ENCODE measurements around the gene LMCD1. TPM values are rescaled to one million over a fixed set of nuclear protein-coding genes. Genes with fewer than 3 reads are reported as not detected.
"Not testable (repeated sequence)": the region's sequence is repeated elsewhere in the genome, so short reads cannot be mapped to it uniquely, and the experiment has no call there.

LMCD1 gene
- total RNA-seq, 4 donors from 2014 or later, result 13.9 to 64.6 (median 25.6) TPM

DNA sequence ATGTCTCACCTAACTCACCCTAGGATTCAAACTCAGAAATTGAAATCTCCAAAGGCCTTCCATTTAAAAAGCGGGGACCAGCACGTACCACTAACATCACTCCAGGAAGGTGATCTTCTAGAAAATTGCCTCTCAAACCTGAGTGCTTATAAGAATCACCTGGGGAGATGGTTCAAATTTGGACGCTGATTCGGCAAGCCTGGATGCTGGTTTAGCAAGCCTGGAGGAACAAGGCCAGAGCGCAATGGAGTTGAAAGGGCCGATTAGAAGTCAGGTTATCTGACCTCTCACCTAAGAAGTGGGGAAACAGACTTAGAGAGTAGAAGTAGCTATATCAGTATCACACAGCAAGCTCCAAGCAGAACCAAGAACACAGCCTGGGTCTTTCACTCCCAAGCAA, 74.8 kb downstream of the LMCD1 start:
- TF ChIP-seq, protein P1, sequence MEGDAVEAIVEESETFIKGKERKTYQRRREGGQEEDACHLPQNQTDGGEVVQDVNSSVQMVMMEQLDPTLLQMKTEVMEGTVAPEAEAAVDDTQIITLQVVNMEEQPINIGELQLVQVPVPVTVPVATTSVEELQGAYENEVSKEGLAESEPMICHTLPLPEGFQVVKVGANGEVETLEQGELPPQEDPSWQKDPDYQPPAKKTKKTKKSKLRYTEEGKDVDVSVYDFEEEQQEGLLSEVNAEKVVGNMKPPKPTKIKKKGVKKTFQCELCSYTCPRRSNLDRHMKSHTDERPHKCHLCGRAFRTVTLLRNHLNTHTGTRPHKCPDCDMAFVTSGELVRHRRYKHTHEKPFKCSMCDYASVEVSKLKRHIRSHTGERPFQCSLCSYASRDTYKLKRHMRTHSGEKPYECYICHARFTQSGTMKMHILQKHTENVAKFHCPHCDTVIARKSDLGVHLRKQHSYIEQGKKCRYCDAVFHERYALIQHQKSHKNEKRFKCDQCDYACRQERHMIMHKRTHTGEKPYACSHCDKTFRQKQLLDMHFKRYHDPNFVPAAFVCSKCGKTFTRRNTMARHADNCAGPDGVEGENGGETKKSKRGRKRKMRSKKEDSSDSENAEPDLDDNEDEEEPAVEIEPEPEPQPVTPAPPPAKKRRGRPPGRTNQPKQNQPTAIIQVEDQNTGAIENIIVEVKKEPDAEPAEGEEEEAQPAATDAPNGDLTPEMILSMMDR (IDR thresholded peaks at IDR 0.05), result no peak
- no peak for TF ChIP-seq POLR2A (IDR thresholded peaks at IDR 0.05)
- Histone ChIP-seq H3K27me3 (no peaks in the 10 kb centered on the region), H3K4me1 (no peaks in the 10 kb centered on the region), H3K4me3 (replicated peaks in 1 of 3) (no peak overlapping the region), H3K36me3 (no peaks in the 10 kb centered on the region), H3K27ac (no peak overlapping the region), H3K9me3 (no peaks in the 10 kb centered on the region)
- intact Hi-C loops (cut with DNase I), result no loop called here
- 82 to 95% methylated on average over 6 of the region's 6 CpGs for WGBS, 2 donors
- no peak for DNase-seq

DNA sequence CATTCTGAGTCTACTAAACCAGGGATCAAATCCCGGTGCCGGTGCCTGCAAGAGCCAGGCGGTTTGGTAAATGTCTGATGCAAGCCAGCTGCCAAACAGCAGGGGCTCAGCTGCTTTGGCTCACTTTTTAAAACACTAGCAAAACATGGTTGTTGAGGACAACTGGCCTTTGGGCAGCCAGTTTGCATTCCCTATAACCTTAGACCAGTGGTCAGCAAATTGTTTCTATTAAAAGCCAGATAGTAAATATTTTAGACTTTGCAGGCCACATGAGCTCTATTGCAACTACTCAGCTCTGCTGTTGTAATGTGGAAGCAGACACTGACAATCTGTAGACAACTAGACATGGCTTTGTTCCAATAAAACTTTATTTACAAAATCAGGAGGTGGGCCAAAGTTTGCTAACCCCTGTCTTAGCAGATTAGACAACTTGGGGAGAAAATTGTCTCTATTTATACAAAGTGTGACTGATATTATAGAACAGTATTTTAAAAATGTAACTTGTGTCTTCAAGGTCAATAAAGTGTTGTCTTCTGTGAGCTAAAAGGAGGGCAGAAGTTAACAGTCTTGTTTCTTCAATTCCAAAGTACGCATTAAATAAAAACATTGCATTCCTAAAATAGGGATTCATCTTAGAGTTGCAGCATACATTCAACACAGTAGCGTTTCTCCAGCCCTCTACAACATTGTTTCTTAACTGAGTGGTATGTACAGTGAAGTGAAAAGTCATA, 75.4 kb downstream of the LMCD1 start:
- no peak overlapping the region for H3K27ac ChIP-seq
- no peak for DNase-seq
- WGBS, 2 donors, result 86 to 89% methylated on average over 5 of the region's 5 CpGs
- no peaks in the 10 kb centered on the region for H3K36me3 ChIP-seq
- intact Hi-C loops (cut with DNase I), result no loop called here
- H3K4me3 ChIP-seq (replicated peaks in 1 of 3), result no peak overlapping the region
- TF ChIP-seq, protein P1 (IDR thresholded peaks at IDR 0.05), result no peak
- no peak for TF ChIP-seq POLR2A (IDR thresholded peaks at IDR 0.05)
- H3K27me3 ChIP-seq, result no peaks in the 10 kb centered on the region
- H3K9me3 ChIP-seq, result no peaks in the 10 kb centered on the region
- peaks cover 0 to 3% of the 10 kb centered on the region in 2 donors for H3K4me1 ChIP-seq

DNA sequence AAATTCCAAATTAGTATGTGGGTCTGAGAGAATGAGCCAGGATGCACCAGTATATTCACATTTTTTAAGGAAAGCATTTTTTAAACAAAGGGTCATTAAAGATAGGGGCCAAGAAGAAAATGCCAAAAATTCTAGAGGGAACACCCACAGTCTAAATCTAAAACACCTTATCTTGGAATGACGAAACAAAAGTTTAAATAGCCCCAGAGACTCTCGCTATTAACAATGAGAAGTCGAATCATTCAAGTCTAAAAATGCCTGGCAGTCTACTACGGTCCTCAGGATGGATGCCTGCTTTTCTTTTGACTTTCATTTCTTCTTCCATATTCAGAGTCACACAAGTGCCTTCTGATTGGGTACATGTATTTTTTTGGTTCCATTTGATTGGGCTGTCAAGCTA, 76.7 kb downstream of the LMCD1 start:
- Histone ChIP-seq H3K36me3 (no peaks in the 10 kb centered on the region), H3K27ac (no peak overlapping the region), H3K4me1 (peaks cover 0 to 8% of the 10 kb centered on the region in 2 donors), H3K4me3 (replicated peaks in 1 of 3) (no peak overlapping the region), H3K9me3 (no peaks in the 10 kb centered on the region), H3K27me3 (no peaks in the 10 kb centered on the region)
- TF ChIP-seq, protein P1 (IDR thresholded peaks at IDR 0.05), result no peak
- no peak for TF ChIP-seq POLR2A (IDR thresholded peaks at IDR 0.05)
- intact Hi-C loops (cut with DNase I), result no loop called here
- DNase-seq, result no peak
- WGBS, 2 donors, result 77 to 93% methylated on average over 4 of the region's 4 CpGs

DNA sequence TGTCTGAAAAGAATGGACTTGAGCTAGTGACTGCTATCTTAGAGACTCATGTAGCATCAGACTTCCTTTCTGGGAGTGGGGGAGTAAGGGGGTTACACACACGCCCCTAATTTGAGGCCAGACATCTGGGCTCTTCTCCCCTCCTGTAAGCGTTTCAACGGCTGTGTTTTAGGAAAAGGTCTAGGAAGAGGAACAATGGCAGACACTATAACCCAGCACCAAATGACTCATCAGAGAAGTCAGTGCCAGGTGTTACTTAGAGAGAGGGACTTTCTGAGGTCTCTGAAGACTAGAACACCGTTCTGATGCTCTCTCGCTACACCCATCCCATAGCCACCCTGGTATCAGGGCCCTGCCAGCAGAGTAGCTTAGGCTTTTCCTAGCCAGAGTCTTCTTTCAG, 77.5 kb downstream of the LMCD1 start:
- Histone ChIP-seq H3K27me3 (no peaks in the 10 kb centered on the region), H3K9me3 (no peaks in the 10 kb centered on the region), H3K27ac (no peak overlapping the region), H3K4me1 (peaks cover 0 to 8% of the 10 kb centered on the region in 2 donors), H3K4me3 (replicated peaks in 1 of 3) (no peak overlapping the region), H3K36me3 (no peaks in the 10 kb centered on the region)
- whole genome bisulfite sequencing, 2 donors, result 64 to 68% methylated on average over 5 of the region's 5 CpGs
- intact Hi-C loops (cut with DNase I), result no loop called here
- TF ChIP-seq, protein P1 (IDR thresholded peaks at IDR 0.05), result no peak
- TF ChIP-seq POLR2A (IDR thresholded peaks at IDR 0.05), result no peak
- no peak for DNase-seq

DNA sequence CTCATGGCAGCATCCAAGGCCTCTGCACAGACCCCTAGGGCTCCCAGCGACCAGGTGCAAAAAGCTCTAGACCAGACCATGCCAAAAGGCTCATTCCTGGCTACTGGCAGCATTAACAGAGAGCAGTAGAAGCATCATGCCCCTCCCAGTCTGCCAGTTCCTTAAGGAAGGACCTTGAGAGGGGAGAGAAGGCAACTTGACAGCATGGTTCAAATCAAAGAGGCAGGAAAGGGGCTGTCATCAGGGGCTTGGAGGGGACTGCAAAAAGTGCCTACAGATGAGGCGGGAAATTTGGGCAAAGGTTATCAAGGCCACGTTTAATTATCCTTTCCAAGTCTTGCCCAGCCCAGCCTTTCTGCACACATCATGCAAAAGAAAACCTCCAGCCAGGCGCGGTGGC, 78.3 kb downstream of the LMCD1 start:
- peaks cover 0 to 8% of the 10 kb centered on the region in 2 donors for H3K4me1 ChIP-seq
- intact Hi-C loops (cut with DNase I), result no loop called here
- no peak for DNase-seq
- H3K27ac ChIP-seq, result no peak overlapping the region
- H3K4me3 ChIP-seq (replicated peaks in 1 of 3), result no peak overlapping the region
- no peaks in the 10 kb centered on the region for H3K36me3 ChIP-seq
- TF ChIP-seq, protein P1 (IDR thresholded peaks at IDR 0.05), result no peak
- TF ChIP-seq POLR2A (IDR thresholded peaks at IDR 0.05), result no peak
- no peaks in the 10 kb centered on the region for H3K27me3 ChIP-seq
- 87 to 90% methylated on average over 5 of the region's 5 CpGs for WGBS, 2 donors
- no peaks in the 10 kb centered on the region for H3K9me3 ChIP-seq

DNA sequence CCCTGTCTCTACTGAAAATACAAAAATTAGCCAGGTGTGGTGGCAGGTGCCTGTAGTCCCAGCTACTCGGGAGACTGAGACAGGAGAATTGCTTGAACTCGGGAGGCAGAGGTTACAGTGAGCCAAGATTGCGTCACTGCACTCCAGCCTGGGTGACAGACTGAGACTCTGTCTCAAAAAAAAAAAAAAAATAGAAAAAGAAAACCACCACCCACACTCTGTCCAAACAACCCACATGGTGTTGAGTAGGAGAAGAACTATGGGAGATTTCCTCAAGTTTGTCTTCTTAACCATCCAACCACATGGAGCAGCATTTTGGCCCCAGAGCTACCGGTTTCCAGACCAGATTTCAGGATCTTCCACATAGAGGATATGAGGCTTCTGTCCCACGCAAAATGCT, 78.8 kb downstream of the LMCD1 start:
- H3K4me1 ChIP-seq; H3K27me3 ChIP-seq; H3K27ac ChIP-seq; H3K9me3 ChIP-seq; H3K4me3 ChIP-seq (replicated peaks in 1 of 3); H3K36me3 ChIP-seq; DNase-seq; intact Hi-C loops (cut with DNase I): not testable (repeated sequence)
- WGBS, 2 donors, result 69 to 77% methylated on average over 5 of the region's 5 CpGs
